Mesenchymal stem cell (in vitro differentiated cells and primary cell): ENCODE results near the gene CLCNKA.
"Not testable (repeated sequence)": the region's sequence is repeated elsewhere in the genome, so short reads cannot be mapped to it uniquely, and the experiment has no call there.

Experiments
- DNase-seq: peaks from one replicate; pipeline ENCODE4 v3.0.0-alpha.2; 2013
- H2AFZ ChIP-seq: one replicate; pipeline ENCODE4 v1.6.1; 2013; ENCODE audit warnings: low read depth, mild to moderate bottlenecking, control low read depth, inconsistent platforms, low read length, moderate library complexity
- H2AK5ac ChIP-seq: 2 replicates; pipeline ENCODE4 v1.6.1; 2013; ENCODE audit warnings: low read length, moderate library complexity, mild to moderate bottlenecking, inconsistent platforms; ENCODE audit not compliant: severe bottlenecking
- H2BK120ac ChIP-seq: one replicate; pipeline ENCODE4 v1.6.1; 2013; ENCODE audit warnings: low read depth, mild to moderate bottlenecking, inconsistent platforms, low read length, moderate library complexity
- H2BK12ac ChIP-seq, 2 experiments: one replicate each; pipeline ENCODE4 v1.6.1; 2013; ENCODE audit warnings: inconsistent platforms in 2 of 2, low read length in 2 of 2, mild to moderate bottlenecking in 2 of 2, moderate library complexity in 2 of 2, control low read depth in 1 of 2
- H2BK15ac ChIP-seq: one replicate; pipeline ENCODE4 v1.6.1; 2013; ENCODE audit warnings: mild to moderate bottlenecking, low read depth, inconsistent platforms; ENCODE audit not compliant: poor library complexity, severe bottlenecking
- H2BK5ac ChIP-seq: 2 replicates; pipeline ENCODE4 v1.6.1; 2013; ENCODE audit warnings: low read depth, mild to moderate bottlenecking, low read length, control low read depth, inconsistent platforms; ENCODE audit not compliant: poor library complexity, severe bottlenecking
- H3K14ac ChIP-seq, 2 experiments: one replicate each; pipeline ENCODE4 v1.6.1; 2013; ENCODE audit warnings: inconsistent platforms in 2 of 2, low read length in 2 of 2, control low read depth in 1 of 2, mild to moderate bottlenecking in 1 of 2, moderate library complexity in 1 of 2
- H3K18ac ChIP-seq, 2 experiments: one replicate each; pipeline ENCODE4 v1.6.1; 2013; ENCODE audit warnings: inconsistent platforms in 2 of 2, low read length in 2 of 2, control low read depth in 1 of 2, low read depth in 1 of 2, mild to moderate bottlenecking in 1 of 2
- H3K23ac ChIP-seq, 2 experiments: one replicate each; pipeline ENCODE4 v1.6.1; 2013; ENCODE audit warnings: inconsistent platforms in 2 of 2, low read length in 2 of 2, mild to moderate bottlenecking in 2 of 2, moderate library complexity in 2 of 2, control low read depth in 1 of 2
- H3K27ac ChIP-seq: 2 replicates; pipeline ENCODE4 v1.5.1; 2013; ENCODE audit warnings: mild to moderate bottlenecking, moderate library complexity, low read length, control low read depth, inconsistent platforms; ENCODE audit not compliant: poor library complexity, severe bottlenecking
- H3K27me3 ChIP-seq, 2 experiments: 2 replicates each; pipeline versions ENCODE4 v1.6.1 to v1.7.0; 2013; ENCODE audit warnings: low read length in 2 of 2, mild to moderate bottlenecking in 2 of 2, moderate library complexity in 2 of 2, control low read depth in 1 of 2, inconsistent platforms in 1 of 2; ENCODE audit not compliant: control insufficient read depth in 1 of 2, insufficient read depth in 1 of 2
- H3K36me3 ChIP-seq, 2 experiments: 2 replicates each; pipeline versions ENCODE4 v1.6.1 to v1.7.0; 2013; ENCODE audit warnings: low read length in 2 of 2, control low read depth in 1 of 2, inconsistent platforms in 1 of 2, low read depth in 1 of 2, mild to moderate bottlenecking in 1 of 2; ENCODE audit not compliant: insufficient read depth in 2 of 2, control insufficient read depth in 1 of 2
- H3K4ac ChIP-seq, 2 experiments: one replicate each; pipeline ENCODE4 v1.6.1; 2013; ENCODE audit warnings: inconsistent platforms in 2 of 2, low read length in 2 of 2, mild to moderate bottlenecking in 2 of 2, moderate library complexity in 2 of 2, control low read depth in 1 of 2, low read depth in 1 of 2
- H3K4me1 ChIP-seq: 2 replicates; pipeline ENCODE4 v1.6.1; 2013; ENCODE audit warnings: low read depth, low read length, control low read depth; ENCODE audit not compliant: control insufficient read depth, insufficient read depth
- H3K4me2 ChIP-seq: 2 replicates; pipeline ENCODE4 v1.6.1; 2013; ENCODE audit warnings: low read length, mild to moderate bottlenecking, inconsistent platforms; ENCODE audit not compliant: poor library complexity, severe bottlenecking
- H3K4me3 ChIP-seq, 2 experiments: 2 replicates each; pipeline versions ENCODE4 v1.5.1 to v1.7.0; 2013; ENCODE audit warnings: low read length in 2 of 2, mild to moderate bottlenecking in 2 of 2, control low read depth in 1 of 2, low read depth in 1 of 2; ENCODE audit not compliant: insufficient read depth in 1 of 2
- H3K79me1 ChIP-seq: replicated peaks from 2 replicates; pipeline ENCODE4 v1.6.1; 2013; ENCODE audit warnings: mild to moderate bottlenecking, control low read depth, low read length, inconsistent platforms; ENCODE audit not compliant: poor library complexity, severe bottlenecking
- H3K9ac ChIP-seq: 2 replicates; pipeline ENCODE4 v1.7.0; 2013; ENCODE audit warnings: mild to moderate bottlenecking, low read length, moderate library complexity
- H3K9me3 ChIP-seq: 2 replicates; pipeline ENCODE4 v1.7.0; 2013; ENCODE audit warnings: mild to moderate bottlenecking, low read length; ENCODE audit not compliant: control insufficient read depth
- H4K8ac ChIP-seq: one replicate; pipeline ENCODE4 v1.6.1; 2013; ENCODE audit warnings: inconsistent platforms, mild to moderate bottlenecking, low read length, moderate library complexity
- H4K91ac ChIP-seq: one replicate; pipeline ENCODE4 v1.6.1; 2013; ENCODE audit warnings: mild to moderate bottlenecking, low read length, inconsistent platforms
- WGBS: methylation state at CpG from one replicate; pipeline ENCODE4 v1.1.7; 2013; ENCODE audit warnings: mixed read lengths; 5-methylcytosine and 5-hydroxymethylcytosine counted together

The CLCNKA gene

GRCh38 chr1:16026723-16027484 is 5.1 kb downstream of the CLCNKA start:
- DNase-seq: no peak
- H2AFZ ChIP-seq: no peak overlapping the region
- H4K8ac ChIP-seq: no peak overlapping the region
- H3K36me3 ChIP-seq: no peaks in the 10 kb centered on the region
- no peak overlapping the region for H2BK120ac ChIP-seq
- peaks cover 4 to 22% of the 10 kb centered on the region in 2 experiments for H3K27me3 ChIP-seq
- no peak overlapping the region for H3K18ac ChIP-seq
- no peak overlapping the region for H3K23ac ChIP-seq
- H3K9me3 ChIP-seq: no peaks in the 10 kb centered on the region
- H3K4me1 ChIP-seq: peaks cover 6% of the 10 kb centered on the region
- no peak overlapping the region for H2BK12ac ChIP-seq
- no peak overlapping the region for H3K4me3 ChIP-seq
- no peak overlapping the region for H2BK15ac ChIP-seq
- H4K91ac ChIP-seq: no peak overlapping the region
- H3K27ac ChIP-seq: no peak overlapping the region
- H3K14ac ChIP-seq: no peak overlapping the region
- H3K9ac ChIP-seq: no peak overlapping the region
- H2BK5ac ChIP-seq: no peak overlapping the region
- H3K79me1 ChIP-seq: no peaks in the 10 kb centered on the region
- peak overlapping the region; percentile 55 for H3K4me2 ChIP-seq
- H2AK5ac ChIP-seq: no peak overlapping the region
- WGBS: 20% methylated on average over 30 of the region's 33 CpGs
- no peak overlapping the region for H3K4ac ChIP-seq

GRCh38 chr1:16028237-16029002 is 6.6 kb downstream of the CLCNKA start:
- Histone ChIP-seq H3K4me1 (peaks cover 6% of the 10 kb centered on the region), H3K23ac (no peak overlapping the region), H3K79me1 (no peaks in the 10 kb centered on the region), H3K27ac (no peak overlapping the region), H2AK5ac (no peak overlapping the region), H2BK5ac (no peak overlapping the region), H3K4me3 (no peak overlapping the region), H3K27me3 (peaks cover 4 to 22% of the 10 kb centered on the region in 2 experiments), H4K8ac (no peak overlapping the region), H3K9ac (no peak overlapping the region), H3K18ac (no peak overlapping the region), H2BK120ac (no peak overlapping the region), H2AFZ (no peak overlapping the region), H2BK12ac (no peak overlapping the region), H3K14ac (no peak overlapping the region), H3K4ac (no peak overlapping the region), H3K36me3 (no peaks in the 10 kb centered on the region), H2BK15ac (no peak overlapping the region), H3K4me2 (no peak overlapping the region), H4K91ac (no peak overlapping the region), H3K9me3 (no peaks in the 10 kb centered on the region)
- 76% methylated on average over 18 of the region's 19 CpGs for WGBS
- DNase-seq: no peak

GRCh38 chr1:16029003-16029268 is 7.1 kb downstream of the CLCNKA start:
- not testable (repeated sequence) for H2BK120ac ChIP-seq, H3K36me3 ChIP-seq, H4K8ac ChIP-seq, H3K9me3 ChIP-seq, H3K18ac ChIP-seq, H3K4me1 ChIP-seq, H3K4me3 ChIP-seq, H2BK5ac ChIP-seq, H3K23ac ChIP-seq, H2AFZ ChIP-seq, H3K4ac ChIP-seq, H3K79me1 ChIP-seq, H2BK15ac ChIP-seq, H4K91ac ChIP-seq, H3K4me2 ChIP-seq, H2BK12ac ChIP-seq, H3K14ac ChIP-seq, DNase-seq, H2AK5ac ChIP-seq, H3K27ac ChIP-seq, H3K9ac ChIP-seq
- peaks cover 4 to 22% of the 10 kb centered on the region in 2 experiments for H3K27me3 ChIP-seq
- 80% methylated on average over 13 of the region's 13 CpGs for WGBS

GRCh38 chr1:16029288-16029687 is 7.5 kb downstream of the CLCNKA start:
- Histone ChIP-seq H3K14ac (no peak overlapping the region), H3K9ac (no peak overlapping the region), H3K27ac (no peak overlapping the region), H3K18ac (no peak overlapping the region), H3K23ac (no peak overlapping the region), H2BK120ac (no peak overlapping the region), H2BK15ac (no peak overlapping the region), H4K8ac (no peak overlapping the region), H3K4ac (no peak overlapping the region), H3K27me3 (peaks cover 4 to 22% of the 10 kb centered on the region in 2 experiments), H4K91ac (no peak overlapping the region), H3K36me3 (no peaks in the 10 kb centered on the region), H3K79me1 (no peaks in the 10 kb centered on the region), H3K9me3 (no peaks in the 10 kb centered on the region), H3K4me1 (peaks cover 6% of the 10 kb centered on the region), H2AFZ (no peak overlapping the region), H2BK5ac (no peak overlapping the region), H3K4me3 (no peak overlapping the region), H2BK12ac (no peak overlapping the region), H2AK5ac (no peak overlapping the region), H3K4me2 (no peak overlapping the region)
- DNase-seq: no peak
- WGBS: 100% methylated on average over 1 of the region's 1 CpG
